Activated CD4-positive, CD25-positive, alpha-beta regulatory T cell treated with anti-CD3 and anti-CD28 coated beads, Interleukin-2, amount 50 U/mL, for 16 hours (primary cell): ENCODE data around the gene ANXA8.
"Not testable (repeated sequence)": the region's sequence is repeated elsewhere in the genome, so short reads cannot be mapped to it uniquely, and the experiment has no call there.

Experiments used
- DNase-seq: peaks from one replicate; pipeline ENCODE4 v3.0.0-alpha.2; 2020; ENCODE audit warnings: low read depth, low spot score

The ANXA8 gene

GRCh38 chr10:47483923-47484322, at the start of gene ANXA8:
TSS of gene ANXA8 (minus strand) at chr10:47484115. CDS start at chr10:47483933, 182 bp downstream.
- not testable (repeated sequence) for DNase-seq

GRCh38 chr10:47523475-47523874, 39.6 kb upstream of the ANXA8 start, which contains the start of gene AGAP9:
TSS of gene AGAP9 (minus strand) at chr10:47523638. CDS start at chr10:47523526, 112 bp downstream.
- not testable (repeated sequence) for DNase-seq

GRCh38 chr10:47502313-47502712, 18.4 kb upstream of the ANXA8 start:
- DNase-seq: not testable (repeated sequence)

GRCh38 chr10:47494226-47494625, 10.3 kb upstream of the ANXA8 start:
- not testable (repeated sequence) for DNase-seq

GRCh38 chr10:47491600-47491999, 7.7 kb upstream of the ANXA8 start, which contains the start of gene FAM25G:
TSS of gene FAM25G (minus strand) at chr10:47491700. CDS start at chr10:47491674, 26 bp downstream.
- not testable (repeated sequence) for DNase-seq

GRCh38 chr10:47489630-47490029, 5.7 kb upstream of the ANXA8 start:
- DNase-seq: not testable (repeated sequence)

GRCh38 chr10:47485943-47486342, 2.0 kb upstream of the ANXA8 start:
- DNase-seq: not testable (repeated sequence)

- not testable (repeated sequence) for DNase-seq
These were observed 871 bp upstream of the ANXA8 start for GRCh38 chr10:47484786-47485185.

- not testable (repeated sequence) for DNase-seq
These were observed 1.5 kb downstream of the ANXA8 start for GRCh38 chr10:47482367-47482766.

GRCh38 chr10:47481768-47482181, 2.1 kb downstream of the ANXA8 start:
- not testable (repeated sequence) for DNase-seq

- DNase-seq: not testable (repeated sequence)
These were observed 2.6 kb downstream of the ANXA8 start for GRCh38 chr10:47481182-47481766.

GRCh38 chr10:47480133-47480532, 3.8 kb downstream of the ANXA8 start:
- not testable (repeated sequence) for DNase-seq

- DNase-seq: not testable (repeated sequence)
These were observed 5.8 kb downstream of the ANXA8 start for GRCh38 chr10:47478114-47478513.

- DNase-seq: not testable (repeated sequence)
These were observed 6.8 kb downstream of the ANXA8 start for GRCh38 chr10:47477078-47477477.

GRCh38 chr10:47475101-47475500, 8.8 kb downstream of the ANXA8 start:
- DNase-seq: not testable (repeated sequence)

GRCh38 chr10:47473516-47473915, 10.4 kb downstream of the ANXA8 start:
- DNase-seq: not testable (repeated sequence)

- not testable (repeated sequence) for DNase-seq
These were observed 11.3 kb downstream of the ANXA8 start for GRCh38 chr10:47472647-47473046.

GRCh38 chr10:47472072-47472471, 11.8 kb downstream of the ANXA8 start:
- DNase-seq: not testable (repeated sequence)

- DNase-seq: not testable (repeated sequence)
These were observed 15.0 kb downstream of the ANXA8 start for GRCh38 chr10:47468731-47469528.

GRCh38 chr10:47467957-47468356, 16.0 kb downstream of the ANXA8 start:
- DNase-seq: not testable (repeated sequence)

- DNase-seq: not testable (repeated sequence)
These were observed 16.5 kb downstream of the ANXA8 start for GRCh38 chr10:47467458-47467857.

GRCh38 chr10:47465216-47465917, 18.5 kb downstream of the ANXA8 start:
- DNase-seq: not testable (repeated sequence)
